K562 (cell line): ENCODE measurements around the gene GPAT3.

Source experiments
- ARID3A ChIP-seq: IDR thresholded peaks from 2 replicates; pipeline ENCODE4 v1.6.1; 2012; ENCODE audit warnings: low read depth, low read length, improper control_type of control experiment, borderline replicate concordance
- ARNT ChIP-seq, 2 experiments: fragments of 450-650 bp; IDR thresholded peaks; 2 replicates each; pipeline ENCODE4 v1.6.1; 2016; ENCODE audit warnings: mild to moderate bottlenecking in 1 of 2
- ATF3 ChIP-seq, 2 experiments: fragments of 450-650 bp in 1 of 2; sonication (generic) in 1 of 2; formaldehyde crosslinking in 1 of 2; IDR thresholded peaks in 1 of 2; conservative IDR thresholded peaks in 1 of 2; 2 replicates each; pipeline versions ENCODE4 v1.6.1 to v1.8.1; 2016 to 2023; ENCODE audit warnings: mild to moderate bottlenecking in 2 of 2, moderate library complexity in 2 of 2, inconsistent platforms in 1 of 2, missing genetic modification reagents in 1 of 2
- CBX5 ChIP-seq: IDR thresholded peaks from 2 replicates; pipeline ENCODE4 v1.6.1; 2014; ENCODE audit warnings: low read depth, borderline replicate concordance
- CTCF ChIP-seq, 3 experiments: IDR thresholded peaks in 2 of 3; conservative IDR thresholded peaks in 1 of 3; 2 replicates each; pipeline ENCODE4 v1.5.1; 2011 to 2012; ENCODE audit warnings: low read length in 3 of 3, mild to moderate bottlenecking in 3 of 3, control low read depth in 2 of 3, improper control_type of control experiment in 1 of 3, inconsistent platforms in 1 of 3, low read depth in 1 of 3, mixed read lengths in 1 of 3, moderate library complexity in 1 of 3; ENCODE audit not compliant: insufficient read depth in 2 of 3
- EGR1 ChIP-seq: fragments of 450-650 bp; conservative IDR thresholded peaks from 2 replicates; pipeline ENCODE4 v1.6.1; 2017; ENCODE audit warnings: mild to moderate bottlenecking
- ELF2 ChIP-seq: fragments of 250-450 bp; sonication (Bioruptor Pico); IDR thresholded peaks from 2 replicates; pipeline ENCODE4 v1.5.0; 2021; ENCODE audit warnings: mild to moderate bottlenecking
- POLR2A ChIP-seq: fragments of 450-650 bp; conservative IDR thresholded peaks from 2 replicates; pipeline ENCODE4 v1.6.1; 2016
- REST ChIP-seq, 2 experiments: fragments of 450-650 bp; formaldehyde crosslinking in 1 of 2; IDR thresholded peaks; 2 replicates each; pipeline versions ENCODE4 v1.4.0 to v1.6.1; 2014 to 2020; ENCODE audit warnings: mild to moderate bottlenecking in 2 of 2, borderline replicate concordance in 1 of 2, low read depth in 1 of 2
- SP2 ChIP-seq: IDR thresholded peaks from 2 replicates; pipeline ENCODE4 v1.6.1; 2011; ENCODE audit warnings: mild to moderate bottlenecking, low read depth, low read length, moderate library complexity; ENCODE audit not compliant: poor library complexity, severe bottlenecking; ENCODE audit errors: extremely low read depth
- THAP12 ChIP-seq: fragments of 250-450 bp; sonication (Bioruptor Pico); IDR thresholded peaks from 2 replicates; pipeline ENCODE4 v1.9.0; 2021; ENCODE audit warnings: mild to moderate bottlenecking, inconsistent platforms
- ZC3H4 ChIP-seq: sonication (generic); formaldehyde crosslinking; IDR thresholded peaks from 2 replicates; pipeline ENCODE4 v1.9.0; 2021; ENCODE audit warnings: missing genetic modification reagents, borderline replicate concordance
- ZNF384 ChIP-seq: IDR thresholded peaks from 2 replicates; pipeline ENCODE4 v1.6.1; 2012; ENCODE audit warnings: low read depth, low read length, improper control_type of control experiment
- ZNF449 ChIP-seq: fragments of 250-450 bp; sonication (Bioruptor Pico); IDR thresholded peaks from 2 replicates; pipeline ENCODE4 v1.8.0; 2022; ENCODE audit warnings: moderate library complexity, mild to moderate bottlenecking, inconsistent platforms

GRCh38 chr4:83556816-83557215 is 20.9 kb downstream of the GPAT3 start:
- TF ChIP-seq ARID3A (no peak), ZC3H4 (CRISPR knock-in tag) (no peak), ELF2 (CRISPR knock-in tag) (no peak), ATF3 (IDR thresholded peaks at IDR 0.05) (no peak), ATF3 (CRISPR knock-in tag; conservative IDR thresholded peaks at IDR 0.05) (no peak), ARNT (IDR thresholded peaks at IDR 0.05) (no peak), SP2 (no peak), CTCF (IDR thresholded peaks at IDR 0.05 in 2 of 3, conservative IDR thresholded peaks at IDR 0.05 in 1 of 3; ENCODE audit: insufficient read depth in 2 of 3, low read depth in 1 of 3, low read length in 3 of 3) (no peak), POLR2A (no peak), ZNF384 (no peak), CBX5 (no peak), THAP12 (CRISPR knock-in tag) (no peak), EGR1 (no peak), ZNF449 (CRISPR knock-in tag) (no peak), REST (IDR thresholded peaks at IDR 0.05; ENCODE audit: borderline replicate concordance) (no peak), REST (CRISPR knock-in tag; IDR thresholded peaks at IDR 0.05; ENCODE audit: low read depth) (no peak)
